T-helper 1 cell (primary cell): ENCODE results near the gene KLF4.
A peak's percentile ranks its signal among the peaks of the same experiment; 100 is the strongest.
"Not testable (repeated sequence)": the region's sequence is repeated elsewhere in the genome, so short reads cannot be mapped to it uniquely, and the experiment has no call there.

ENCODE experiments used
- DNase-seq, 5 donors: peaks; one replicate each; pipeline ENCODE4 v3.0.0-alpha.2; 2012 to 2020
- total RNA-seq, 4 donors: gene quantifications; one replicate each; lab custom pipeline; 2026; lab: John Stamatoyannopoulos, UW

The KLF4 gene
- total RNA-seq: 55.8 to 91.5 (median 67.0) reads per million in 4 donors

- DNase-seq: peak in 4 of 5 donors; percentile 20 to 76 (median 39)
These were observed at the start of gene KLF4 for GRCh38 chr9:107489687-107490605. TSS of gene KLF4 (minus strand) at chr9:107489769. CDS start at chr9:107489172, 597 bp downstream.

GRCh38 chr9:107536462-107536861, 46.9 kb upstream of the KLF4 start:
- no peak for DNase-seq

- no peak for DNase-seq
These were observed 45.0 kb upstream of the KLF4 start for GRCh38 chr9:107534510-107535078.

- DNase-seq: no peak
These were observed 41.1 kb upstream of the KLF4 start for GRCh38 chr9:107530679-107531078.

GRCh38 chr9:107528686-107529085, 39.1 kb upstream of the KLF4 start:
- DNase-seq: no peak

GRCh38 chr9:107523539-107523938, 34.0 kb upstream of the KLF4 start:
- no peak for DNase-seq

- no peak for DNase-seq
These were observed 30.6 kb upstream of the KLF4 start for GRCh38 chr9:107520186-107520585.

- DNase-seq: no peak
These were observed 28.7 kb upstream of the KLF4 start for GRCh38 chr9:107518037-107518807.

DNA sequence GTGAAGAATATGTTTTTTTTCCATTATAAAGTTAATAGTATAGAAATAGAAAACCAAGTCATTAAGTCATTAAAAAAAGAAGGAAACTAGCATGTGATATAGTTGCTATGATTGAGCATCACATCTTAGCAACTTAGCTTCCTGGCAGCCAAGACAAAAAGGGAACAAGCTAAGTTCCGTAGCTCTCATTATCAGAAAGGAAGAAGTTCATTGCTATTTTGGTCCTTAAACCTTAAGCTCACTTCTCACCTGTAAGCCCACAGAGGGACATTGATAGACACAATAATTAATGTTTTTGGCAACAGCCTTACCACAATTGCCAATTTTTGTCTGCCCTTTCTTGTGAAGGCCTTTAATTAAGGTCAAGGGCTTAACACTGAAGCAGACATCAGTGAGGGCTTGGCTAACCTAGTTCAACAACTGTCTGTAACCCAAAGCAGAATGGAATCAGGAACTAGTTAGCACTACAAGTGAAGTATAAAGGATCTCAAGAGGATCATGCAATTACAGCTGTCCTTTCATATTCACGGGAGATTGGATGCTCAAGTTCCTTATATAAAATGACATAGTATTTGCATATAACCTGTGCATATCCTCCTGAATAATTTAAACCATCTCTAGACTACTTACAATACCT, 24.0 kb upstream of the KLF4 start:
- DNase-seq: no peak

- DNase-seq: no peak
These were observed 15.3 kb upstream of the KLF4 start for GRCh38 chr9:107504585-107505455.

DNA sequence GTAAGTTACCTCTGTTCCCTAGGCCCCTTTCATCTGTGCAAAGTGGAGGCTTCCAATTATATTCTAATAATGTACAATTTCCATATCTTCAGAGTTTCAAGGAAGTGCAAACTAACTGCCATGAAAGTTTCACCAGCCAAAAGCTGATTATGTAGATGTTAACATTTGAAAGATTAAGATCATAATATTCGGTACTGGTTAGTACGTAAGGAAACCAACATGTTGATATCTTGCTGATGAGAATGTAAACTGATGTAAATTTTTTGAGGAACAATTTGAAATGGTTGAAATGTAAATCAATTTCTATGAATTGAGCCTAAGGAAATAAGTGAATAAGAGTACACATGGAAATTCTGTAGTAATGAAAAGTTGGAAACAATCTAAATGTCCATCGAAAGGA, 12.9 kb upstream of the KLF4 start:
- DNase-seq: no peak

DNA sequence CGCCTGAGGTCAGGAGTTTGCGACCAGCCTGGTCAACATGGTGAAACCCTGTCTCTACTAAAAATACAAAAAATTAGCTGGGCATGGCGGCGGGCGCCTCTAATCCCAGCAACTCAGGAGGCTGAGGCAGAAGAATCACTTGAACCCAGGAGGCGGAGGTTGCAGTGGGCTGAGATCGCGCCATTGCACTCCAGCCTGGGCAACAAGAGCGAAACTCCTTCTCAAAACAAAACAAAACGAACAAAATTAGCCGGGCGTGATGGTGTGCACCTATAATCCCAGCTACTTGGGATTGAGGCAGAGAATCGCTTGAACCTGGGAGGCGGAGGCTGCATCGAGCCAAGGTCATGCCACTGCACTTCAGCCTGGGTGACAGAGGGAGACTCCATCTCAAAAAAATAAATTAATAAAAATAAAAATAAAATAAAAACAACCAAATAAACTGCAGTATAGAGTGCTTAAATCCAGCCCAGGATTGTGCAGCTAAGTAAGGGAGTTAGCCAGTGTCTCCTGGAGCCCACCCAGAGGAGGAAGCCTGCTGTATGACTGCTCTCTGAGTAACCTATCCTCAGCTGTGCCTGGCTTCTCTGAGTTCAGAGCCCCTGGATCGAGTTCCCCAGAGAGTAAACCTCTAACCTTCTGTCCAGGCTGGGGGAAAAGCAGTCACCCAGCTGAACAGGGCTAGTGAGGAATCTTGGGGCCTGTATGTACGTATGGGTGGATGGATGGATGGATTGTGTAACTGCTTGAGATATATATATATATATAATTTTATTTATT, 11.0 kb upstream of the KLF4 start:
- not testable (repeated sequence) for DNase-seq

DNA sequence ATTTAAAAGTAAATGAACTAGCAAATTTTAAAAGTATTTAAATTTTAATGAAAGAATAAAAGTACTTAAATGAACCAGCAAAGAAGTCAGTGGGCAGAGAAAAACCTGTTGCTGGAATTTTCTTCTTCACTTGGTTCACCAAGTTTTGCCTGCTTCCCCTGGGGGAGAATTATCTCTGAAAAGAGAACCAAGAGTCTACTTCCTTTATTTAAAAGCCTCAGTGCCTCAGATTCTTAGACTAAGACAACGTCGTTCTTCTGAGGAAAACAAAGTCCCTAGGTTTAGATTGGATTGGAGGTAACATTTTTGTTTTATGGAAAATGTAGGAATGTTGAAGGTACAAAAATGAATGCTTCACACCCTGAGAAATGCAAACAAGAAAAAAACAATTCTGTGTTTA, 7.4 kb upstream of the KLF4 start:
- DNase-seq: no peak

DNA sequence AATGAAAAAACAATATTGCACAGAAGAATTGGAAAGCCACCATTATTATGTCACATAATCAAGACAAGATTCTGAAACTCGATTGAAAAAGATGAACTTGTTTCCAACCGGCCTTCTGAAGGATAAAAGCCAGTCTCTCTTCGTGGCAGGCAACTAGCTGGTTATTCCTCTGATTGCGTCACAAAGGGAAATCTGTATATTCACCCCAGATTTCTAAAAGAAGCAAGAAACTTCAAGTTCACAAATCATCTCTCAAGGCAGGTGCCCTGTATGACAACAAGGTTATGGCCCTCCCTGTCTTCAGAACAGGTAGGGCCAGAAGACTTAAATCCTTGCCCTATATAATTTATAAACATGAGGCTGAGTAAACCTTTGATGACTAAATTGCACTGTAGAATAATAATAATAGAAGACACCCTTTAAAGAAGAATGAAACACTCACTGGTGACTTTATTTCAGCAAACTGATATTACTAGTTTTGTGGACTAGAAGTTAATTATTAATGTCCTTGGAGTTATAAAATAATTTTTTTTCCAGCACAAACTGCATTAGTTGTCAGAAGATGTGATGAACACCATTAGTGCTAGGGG, 2.9 kb upstream of the KLF4 start:
- DNase-seq: no peak

DNA sequence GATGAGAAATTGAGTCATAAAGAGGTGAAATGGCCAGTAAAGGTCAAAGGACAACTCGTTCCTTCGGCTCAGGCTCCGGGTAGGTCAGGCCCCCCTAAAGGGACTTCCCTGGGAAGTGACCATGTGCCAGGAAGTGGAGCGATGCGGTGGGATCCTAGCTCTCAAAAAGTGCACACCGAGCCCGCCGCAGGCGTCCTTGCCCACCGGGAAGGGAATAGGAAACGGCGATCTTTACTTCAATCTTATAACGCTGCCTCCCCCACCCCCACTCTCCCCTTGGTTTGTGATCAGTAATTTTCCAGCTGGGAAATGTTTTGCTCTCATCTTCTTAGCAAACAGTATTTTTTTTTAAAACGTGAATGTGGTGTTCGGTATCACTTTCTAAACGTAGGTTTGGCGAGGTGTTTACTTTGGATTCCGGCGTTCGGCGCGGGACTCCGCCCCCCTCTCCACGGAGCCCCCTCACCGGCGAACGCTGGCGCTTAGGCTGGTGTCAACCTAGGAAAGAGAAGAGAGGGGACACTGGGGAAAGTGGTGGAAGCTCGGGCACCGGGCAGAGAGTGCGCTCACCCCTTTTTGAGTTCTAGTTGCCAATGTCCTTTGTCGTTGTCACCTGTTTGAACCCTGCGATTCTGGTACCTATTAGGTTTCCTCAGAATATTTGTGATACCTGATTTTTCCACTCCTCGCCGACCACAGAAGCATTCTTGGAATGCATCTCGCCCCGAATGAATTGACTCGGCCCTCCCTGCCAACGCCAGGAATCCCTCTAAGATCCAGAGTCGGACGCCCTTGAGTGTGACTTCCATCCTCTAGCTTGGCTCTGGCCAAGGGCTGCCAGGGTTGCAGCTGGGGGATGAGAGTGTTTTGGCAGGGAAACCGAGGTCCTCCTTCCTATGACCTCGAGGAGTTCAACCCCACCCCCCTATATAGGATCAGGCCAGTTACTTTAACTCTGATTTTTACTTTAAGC, 1.8 kb upstream of the KLF4 start:
- no peak for DNase-seq

- not testable (repeated sequence) for DNase-seq
These were observed 1.0 kb upstream of the KLF4 start for GRCh38 chr9:107490606-107490970.

DNA sequence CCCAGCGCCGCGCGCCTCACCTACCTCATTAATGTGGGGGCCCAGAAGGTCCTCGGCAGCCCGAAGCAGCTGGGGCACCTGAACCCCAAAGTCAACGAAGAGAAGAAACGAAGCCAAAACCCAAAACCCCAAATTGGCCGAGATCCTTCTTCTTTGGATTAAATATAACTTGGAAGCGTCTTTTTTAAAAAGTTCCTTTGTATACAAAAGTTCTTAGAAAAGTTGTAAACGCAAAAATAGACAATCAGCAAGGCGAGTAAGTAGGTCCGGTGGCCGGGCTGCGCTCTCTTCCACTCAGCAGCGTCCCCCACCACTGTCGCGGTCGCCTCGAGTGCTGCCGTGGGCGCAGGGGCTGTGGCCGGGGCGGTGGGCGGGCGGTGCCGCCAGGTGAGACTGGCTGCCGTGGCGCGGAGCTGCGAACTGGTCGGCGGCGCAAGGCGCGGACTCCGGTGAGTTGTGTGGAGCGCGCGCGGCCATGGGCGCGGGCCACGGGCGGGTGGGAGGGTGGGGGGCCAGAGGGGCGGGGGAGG, 360 bp downstream of the KLF4 start:
- DNase-seq: no peak

GRCh38 chr9:107488375-107489143, 1.0 kb downstream of the KLF4 start:
- peak in 1 of 5 donors; percentile 21 for DNase-seq
